D341Med (cell line): ENCODE measurements around the gene PTPRJ.
A peak's percentile ranks its signal among the peaks of the same experiment; 100 is the strongest.

Source experiments
- DNase-seq: peaks from one replicate; pipeline ENCODE4 v3.0.0; 2012; ENCODE audit warnings: low spot score

The PTPRJ gene

GRCh38 chr11:48066881-48067800 is 86.8 kb downstream of the PTPRJ start:
- no peak for DNase-seq

- DNase-seq = no peak
These were observed 92.9 kb downstream of the PTPRJ start for GRCh38 chr11:48073031-48073861.

GRCh38 chr11:48074425-48075181 is 94.2 kb downstream of the PTPRJ start:
- no peak for DNase-seq

- no peak for DNase-seq
These were observed 95.3 kb downstream of the PTPRJ start for GRCh38 chr11:48075637-48076036.

- no peak for DNase-seq
These were observed 96.9 kb downstream of the PTPRJ start for GRCh38 chr11:48077251-48077650.

- DNase-seq = no peak
These were observed 98.3 kb downstream of the PTPRJ start for GRCh38 chr11:48078689-48079088.

- no peak for DNase-seq
These were observed 99.2 kb downstream of the PTPRJ start for GRCh38 chr11:48079596-48079995.

- no peak for DNase-seq
These were observed 100.0 kb downstream of the PTPRJ start for GRCh38 chr11:48080301-48080861.

GRCh38 chr11:48081151-48082010 is 101.0 kb downstream of the PTPRJ start:
- no peak for DNase-seq

GRCh38 chr11:48082771-48083170 is 102.4 kb downstream of the PTPRJ start:
- DNase-seq = no peak

GRCh38 chr11:48083421-48083820 is 103.1 kb downstream of the PTPRJ start:
- DNase-seq = no peak

GRCh38 chr11:48085688-48086087 is 105.3 kb downstream of the PTPRJ start:
- DNase-seq = no peak

- no peak for DNase-seq
These were observed 107.1 kb downstream of the PTPRJ start for GRCh38 chr11:48087422-48087821.

- no peak for DNase-seq
These were observed 107.8 kb downstream of the PTPRJ start for GRCh38 chr11:48087974-48088681.

GRCh38 chr11:48088682-48089050 is 108.3 kb downstream of the PTPRJ start:
- no peak for DNase-seq

- no peak for DNase-seq
These were observed 109.8 kb downstream of the PTPRJ start for GRCh38 chr11:48090174-48090573.

- DNase-seq = no peak
These were observed 111.2 kb downstream of the PTPRJ start for GRCh38 chr11:48091426-48092102.

GRCh38 chr11:48093323-48093722 is 113.0 kb downstream of the PTPRJ start:
- no peak for DNase-seq

GRCh38 chr11:48093795-48094642 is 113.7 kb downstream of the PTPRJ start:
- peak; percentile 73 for DNase-seq
